Measurements from ENCODE around the gene RSPH1.

RSPH1 gene

GRCh38 chr21:42443181-42443785, 52.7 kb downstream of the RSPH1 start:
- no peak for DNase-seq

GRCh38 chr21:42441963-42442362, 54.1 kb downstream of the RSPH1 start:
- no peak for DNase-seq

GRCh38 chr21:42440187-42440792, 55.7 kb downstream of the RSPH1 start:
- DNase-seq: no peak

- no peak for DNase-seq
Measured at GRCh38 chr21:42439284-42440186, 56.5 kb downstream of the RSPH1 start.

- DNase-seq: no peak
Measured at GRCh38 chr21:42438316-42439205, 57.5 kb downstream of the RSPH1 start.

- no peak for DNase-seq
Measured at GRCh38 chr21:42437786-42438185, 58.2 kb downstream of the RSPH1 start.

- DNase-seq: no peak
Measured at GRCh38 chr21:42436914-42437313, 59.1 kb downstream of the RSPH1 start.

GRCh38 chr21:42435833-42436232, 60.2 kb downstream of the RSPH1 start:
- DNase-seq: no peak

- no peak for DNase-seq
Measured at GRCh38 chr21:42435401-42435800, 60.6 kb downstream of the RSPH1 start.

GRCh38 chr21:42434884-42435283, 61.1 kb downstream of the RSPH1 start:
- DNase-seq: no peak

GRCh38 chr21:42433946-42434551, 62.0 kb downstream of the RSPH1 start:
- DNase-seq: no peak

GRCh38 chr21:42432695-42433094, 63.3 kb downstream of the RSPH1 start:
- no peak for DNase-seq

GRCh38 chr21:42431196-42431595, 64.8 kb downstream of the RSPH1 start:
- no peak for DNase-seq

- DNase-seq: no peak
Measured at GRCh38 chr21:42430521-42430920, 65.5 kb downstream of the RSPH1 start.

- no peak for DNase-seq
Measured at GRCh38 chr21:42429856-42430255, 66.2 kb downstream of the RSPH1 start.

- no peak for DNase-seq
Measured at GRCh38 chr21:42429021-42429420, 67.0 kb downstream of the RSPH1 start.

GRCh38 chr21:42427809-42428419, 68.1 kb downstream of the RSPH1 start:
- no peak for DNase-seq

- DNase-seq: no peak
Measured at GRCh38 chr21:42426876-42427480, 69.0 kb downstream of the RSPH1 start.

GRCh38 chr21:42426424-42426823, 69.6 kb downstream of the RSPH1 start:
- no peak for DNase-seq

GRCh38 chr21:42425591-42425990, 70.4 kb downstream of the RSPH1 start:
- no peak for DNase-seq

GRCh38 chr21:42424914-42425541, 71.0 kb downstream of the RSPH1 start:
- DNase-seq: no peak
